Keratinocyte (primary cell): ENCODE data around the gene MSL3B.

Experiments used
- EZH2 ChIP-seq: IDR thresholded peaks from one replicate; pipeline ENCODE4 v1.6.1; 2012; ENCODE audit warnings: inconsistent platforms, mild to moderate bottlenecking, low read length, moderate library complexity
- TF ChIP-seq, protein P1 (sequence below), 3 experiments: IDR thresholded peaks in 1 of 3; conservative IDR thresholded peaks in 1 of 3; optimal IDR thresholded peaks in 1 of 3; 2 replicates in 2 of 3; 3 replicates in 1 of 3; pipeline versions ENCODE3 to v1.5.1; 2011; ENCODE audit warnings: low read length in 3 of 3, mild to moderate bottlenecking in 3 of 3, moderate library complexity in 2 of 3, control low read depth in 1 of 3, inconsistent platforms in 1 of 3; ENCODE audit not compliant: insufficient read depth in 2 of 3; ENCODE audit errors: extremely low read depth in 1 of 3

DNA sequence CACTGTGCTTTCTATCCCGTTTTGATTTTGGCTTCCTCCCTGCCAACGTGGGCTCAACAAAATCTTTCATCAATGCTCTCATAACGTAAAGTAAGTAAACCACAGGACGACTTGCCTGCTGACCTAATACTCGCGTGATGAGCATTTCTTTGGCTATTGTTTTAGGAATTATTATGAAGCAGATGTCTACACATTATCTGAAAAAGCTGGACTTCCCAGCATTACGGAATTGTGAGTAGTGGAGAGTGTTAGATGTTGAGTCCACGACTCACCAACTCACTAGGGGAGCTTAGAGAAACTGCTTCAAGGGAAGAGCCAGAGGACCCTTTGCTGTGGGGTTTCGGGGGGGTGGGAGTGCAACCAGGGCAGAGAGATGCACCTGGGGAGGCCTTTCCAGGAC lies 35.8 kb downstream of the MSL3B start:
- TF ChIP-seq, protein P1, sequence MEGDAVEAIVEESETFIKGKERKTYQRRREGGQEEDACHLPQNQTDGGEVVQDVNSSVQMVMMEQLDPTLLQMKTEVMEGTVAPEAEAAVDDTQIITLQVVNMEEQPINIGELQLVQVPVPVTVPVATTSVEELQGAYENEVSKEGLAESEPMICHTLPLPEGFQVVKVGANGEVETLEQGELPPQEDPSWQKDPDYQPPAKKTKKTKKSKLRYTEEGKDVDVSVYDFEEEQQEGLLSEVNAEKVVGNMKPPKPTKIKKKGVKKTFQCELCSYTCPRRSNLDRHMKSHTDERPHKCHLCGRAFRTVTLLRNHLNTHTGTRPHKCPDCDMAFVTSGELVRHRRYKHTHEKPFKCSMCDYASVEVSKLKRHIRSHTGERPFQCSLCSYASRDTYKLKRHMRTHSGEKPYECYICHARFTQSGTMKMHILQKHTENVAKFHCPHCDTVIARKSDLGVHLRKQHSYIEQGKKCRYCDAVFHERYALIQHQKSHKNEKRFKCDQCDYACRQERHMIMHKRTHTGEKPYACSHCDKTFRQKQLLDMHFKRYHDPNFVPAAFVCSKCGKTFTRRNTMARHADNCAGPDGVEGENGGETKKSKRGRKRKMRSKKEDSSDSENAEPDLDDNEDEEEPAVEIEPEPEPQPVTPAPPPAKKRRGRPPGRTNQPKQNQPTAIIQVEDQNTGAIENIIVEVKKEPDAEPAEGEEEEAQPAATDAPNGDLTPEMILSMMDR (optimal IDR thresholded peaks at IDR 0.05 in 1 of 3, IDR thresholded peaks at IDR 0.05 in 1 of 3, conservative IDR thresholded peaks at IDR 0.05 in 1 of 3; ENCODE audit: extremely low read depth in 1 of 3, insufficient read depth in 2 of 3, low read length in 3 of 3) = no peak
- TF ChIP-seq EZH2 = no peak
